A673 (cell line): ENCODE measurements around the gene PRR15L. TPM values are rescaled to one million over a fixed set of nuclear protein-coding genes. Genes with fewer than 3 reads are reported as not detected.

Experiments used
- BruUV-seq: library from RNA; stranded (reverse); fragments of 400-500 nt; replicated peaks from 2 replicates; lab custom pipeline; 2021; lab: Mats Ljungman, UMichigan
- CTCF ChIA-PET: fragments of 300-600 bp; sonication (Branson Sonifier 250); formaldehyde crosslinking; loops from one replicate; lab custom pipeline; 2022; ENCODE audit warnings: antibody characterized with exemption; lab: Charles Lee
- POLR2A ChIA-PET: fragments of 300-600 bp; sonication (Branson Sonifier 250); formaldehyde crosslinking; loops from one replicate; lab custom pipeline; 2022; ENCODE audit warnings: antibody characterized with exemption; ENCODE audit not compliant: low non-redundant PET; lab: Charles Lee
- DNase-seq: peaks from one replicate; pipeline ENCODE4 v3.0.0-alpha.2; 2015; ENCODE audit warnings: low spot score
- H3K27ac ChIP-seq: fragments of 200-600 bp; sonication (generic); 2 replicates; pipeline ENCODE4 v1.5.1; 2016; ENCODE audit warnings: mixed run types, low read depth, mild to moderate bottlenecking, mixed read lengths, antibody characterized with exemption, low read length; ENCODE audit not compliant: poor library complexity, severe bottlenecking
- H3K27me3 ChIP-seq: fragments of 200-600 bp; sonication (generic); replicated peaks from 2 replicates; pipeline ENCODE4 v1.6.1; 2017; ENCODE audit warnings: mixed run types, low read depth, mild to moderate bottlenecking, mixed read lengths, antibody characterized with exemption, low read length; ENCODE audit not compliant: insufficient read depth, poor library complexity
- H3K36me3 ChIP-seq: fragments of 200-600 bp; sonication (generic); 2 replicates; pipeline ENCODE4 v1.6.1; 2016; ENCODE audit warnings: mixed run types, mild to moderate bottlenecking, mixed read lengths, antibody characterized with exemption, low read length; ENCODE audit not compliant: insufficient read depth, poor library complexity, severe bottlenecking
- H3K4me1 ChIP-seq: fragments of 200-600 bp; sonication (generic); 2 replicates; pipeline ENCODE4 v1.6.1; 2017; ENCODE audit warnings: mixed run types, mild to moderate bottlenecking, mixed read lengths, antibody characterized with exemption, low read length; ENCODE audit not compliant: insufficient read depth, poor library complexity, severe bottlenecking
- H3K4me3 ChIP-seq: fragments of 200-600 bp; sonication (generic); 2 replicates; pipeline ENCODE4 v1.5.1; 2016; ENCODE audit warnings: low read depth, mixed run types, mild to moderate bottlenecking, mixed read lengths, low read length; ENCODE audit not compliant: poor library complexity, severe bottlenecking
- H3K9me3 ChIP-seq: fragments of 200-600 bp; sonication (generic); 2 replicates; pipeline ENCODE4 v1.6.1; 2016; ENCODE audit warnings: mixed run types, low read depth, mild to moderate bottlenecking, mixed read lengths, antibody characterized with exemption, low read length; ENCODE audit not compliant: poor library complexity, severe bottlenecking
- EZH2 ChIP-seq: fragments of 200-600 bp; sonication (generic); IDR thresholded peaks from 2 replicates; pipeline ENCODE4 v1.6.1; 2017; ENCODE audit warnings: borderline replicate concordance, low read depth, mild to moderate bottlenecking, mixed read lengths, antibody characterized with exemption, low read length; ENCODE audit not compliant: poor library complexity, severe bottlenecking
- intact Hi-C: fragments of 100-400 bp; cut with micrococcal nuclease; formaldehyde crosslinking; loops from one replicate; pipeline ENCODE4 v1.10.0; 2022; ENCODE audit not compliant: unreplicated experiment
- total RNA-seq: library from RNA; stranded (reverse); gene quantifications from 2 replicates; pipeline ENCODE4 v1.2.3, GENCODE V29; 2021
- TF ChIP-seq, protein P1 (sequence below): fragments of 300-800, 200-600 bp; sonication (generic); conservative IDR thresholded peaks from 2 replicates; pipeline ENCODE4 v1.5.1; 2017; ENCODE audit warnings: low read depth, mild to moderate bottlenecking, antibody characterized with exemption, low read length, moderate library complexity, mixed read lengths

The PRR15L gene
- total RNA-seq, 1 experiment from 2014 or later: not detected

DNA sequence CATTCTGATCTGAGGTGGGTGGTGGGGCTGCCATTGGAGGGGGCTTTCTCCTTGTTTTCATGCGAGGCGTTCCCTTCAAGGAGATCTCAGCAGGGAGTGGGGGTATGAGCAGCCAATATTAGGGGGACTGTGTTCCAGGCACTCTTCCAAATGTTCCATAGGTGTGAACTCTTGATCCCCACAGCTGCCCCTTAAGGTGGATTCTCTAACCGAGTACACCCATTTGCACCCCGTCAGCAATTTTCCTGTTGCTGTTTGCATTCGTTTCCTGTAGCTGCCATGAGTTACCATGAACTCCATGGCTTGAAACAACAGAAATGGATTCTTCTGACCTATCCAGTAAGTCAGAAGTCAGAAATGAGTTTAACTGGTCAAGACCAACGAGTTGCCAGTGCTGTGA, 3.7 kb upstream of the PRR15L start:
- ChIA-PET CTCF (interaction anchor here (0.6 kb wide), 1 partner anchor 18 kb away, joined by 6 read pairs; no protein-coding TSS in a partner anchor), POLR2A (no interaction called here)
- Histone ChIP-seq H3K27ac (no peak overlapping the region), H3K4me3 (no peak overlapping the region), H3K9me3 (no peaks in the 10 kb centered on the region), H3K36me3 (no peaks in the 10 kb centered on the region), H3K4me1 (peaks cover 13% of the 10 kb centered on the region), H3K27me3 (no peaks in the 10 kb centered on the region)
- BruUV-seq: no TSS peak
- intact Hi-C loops: no loop called here
- no peak for DNase-seq
- TF ChIP-seq EZH2: no peak
- TF ChIP-seq, protein P1, sequence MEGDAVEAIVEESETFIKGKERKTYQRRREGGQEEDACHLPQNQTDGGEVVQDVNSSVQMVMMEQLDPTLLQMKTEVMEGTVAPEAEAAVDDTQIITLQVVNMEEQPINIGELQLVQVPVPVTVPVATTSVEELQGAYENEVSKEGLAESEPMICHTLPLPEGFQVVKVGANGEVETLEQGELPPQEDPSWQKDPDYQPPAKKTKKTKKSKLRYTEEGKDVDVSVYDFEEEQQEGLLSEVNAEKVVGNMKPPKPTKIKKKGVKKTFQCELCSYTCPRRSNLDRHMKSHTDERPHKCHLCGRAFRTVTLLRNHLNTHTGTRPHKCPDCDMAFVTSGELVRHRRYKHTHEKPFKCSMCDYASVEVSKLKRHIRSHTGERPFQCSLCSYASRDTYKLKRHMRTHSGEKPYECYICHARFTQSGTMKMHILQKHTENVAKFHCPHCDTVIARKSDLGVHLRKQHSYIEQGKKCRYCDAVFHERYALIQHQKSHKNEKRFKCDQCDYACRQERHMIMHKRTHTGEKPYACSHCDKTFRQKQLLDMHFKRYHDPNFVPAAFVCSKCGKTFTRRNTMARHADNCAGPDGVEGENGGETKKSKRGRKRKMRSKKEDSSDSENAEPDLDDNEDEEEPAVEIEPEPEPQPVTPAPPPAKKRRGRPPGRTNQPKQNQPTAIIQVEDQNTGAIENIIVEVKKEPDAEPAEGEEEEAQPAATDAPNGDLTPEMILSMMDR: no peak

DNA sequence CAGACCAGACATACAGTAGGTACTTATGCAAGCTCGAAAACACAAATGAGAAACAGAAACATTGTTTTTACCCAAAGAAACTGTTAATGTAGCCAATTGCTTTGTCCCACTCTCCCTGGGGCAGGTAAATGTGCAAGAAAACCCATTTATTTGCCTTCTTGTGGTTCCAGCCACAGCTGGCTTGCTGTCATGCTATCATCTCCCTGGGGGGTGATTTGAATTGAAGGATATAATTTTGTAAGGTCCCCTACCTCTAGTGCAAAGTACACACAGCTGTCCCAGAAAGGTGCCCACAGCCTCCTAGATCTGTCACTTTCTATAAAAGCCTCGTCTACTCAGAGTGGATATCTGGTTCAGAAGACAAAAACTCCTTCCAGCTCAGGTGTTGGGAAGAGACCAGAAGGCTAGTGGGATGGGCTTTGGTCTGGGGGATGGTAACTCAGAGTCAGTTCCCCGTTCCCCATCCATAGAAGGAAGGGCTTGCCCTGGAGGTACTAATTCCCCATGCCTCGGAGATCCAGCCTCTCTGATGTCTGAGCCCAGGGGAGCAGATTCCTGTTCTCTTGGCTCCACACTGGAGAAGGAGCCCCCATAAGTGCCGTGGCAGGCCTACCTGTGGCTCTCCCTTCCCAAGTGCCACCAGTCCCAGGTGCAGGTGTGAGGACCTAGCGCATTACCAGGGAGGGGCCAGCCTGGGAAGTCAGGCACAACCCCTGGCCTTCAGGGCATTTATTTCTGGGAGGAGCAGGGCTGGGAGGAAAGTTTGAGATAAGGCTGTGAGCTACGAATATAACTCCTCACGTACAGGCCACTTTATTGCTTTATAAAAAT, 2.4 kb upstream of the PRR15L start:
- ChIA-PET POLR2A (no interaction called here), CTCF (interaction anchor here (0.7 kb wide), 1 partner anchor 11 kb away, joined by 3 read pairs; the partner anchor contains the start of gene CDK5RAP3)
- no TSS peak for BruUV-seq
- TF ChIP-seq EZH2: no peak
- TF ChIP-seq, protein P1: no peak
- DNase-seq: no peak
- intact Hi-C loops: no loop called here
- Histone ChIP-seq H3K4me3 (no peak overlapping the region), H3K27me3 (no peaks in the 10 kb centered on the region), H3K4me1 (peaks cover 13% of the 10 kb centered on the region), H3K9me3 (no peaks in the 10 kb centered on the region), H3K36me3 (no peaks in the 10 kb centered on the region), H3K27ac (no peak overlapping the region)

DNA sequence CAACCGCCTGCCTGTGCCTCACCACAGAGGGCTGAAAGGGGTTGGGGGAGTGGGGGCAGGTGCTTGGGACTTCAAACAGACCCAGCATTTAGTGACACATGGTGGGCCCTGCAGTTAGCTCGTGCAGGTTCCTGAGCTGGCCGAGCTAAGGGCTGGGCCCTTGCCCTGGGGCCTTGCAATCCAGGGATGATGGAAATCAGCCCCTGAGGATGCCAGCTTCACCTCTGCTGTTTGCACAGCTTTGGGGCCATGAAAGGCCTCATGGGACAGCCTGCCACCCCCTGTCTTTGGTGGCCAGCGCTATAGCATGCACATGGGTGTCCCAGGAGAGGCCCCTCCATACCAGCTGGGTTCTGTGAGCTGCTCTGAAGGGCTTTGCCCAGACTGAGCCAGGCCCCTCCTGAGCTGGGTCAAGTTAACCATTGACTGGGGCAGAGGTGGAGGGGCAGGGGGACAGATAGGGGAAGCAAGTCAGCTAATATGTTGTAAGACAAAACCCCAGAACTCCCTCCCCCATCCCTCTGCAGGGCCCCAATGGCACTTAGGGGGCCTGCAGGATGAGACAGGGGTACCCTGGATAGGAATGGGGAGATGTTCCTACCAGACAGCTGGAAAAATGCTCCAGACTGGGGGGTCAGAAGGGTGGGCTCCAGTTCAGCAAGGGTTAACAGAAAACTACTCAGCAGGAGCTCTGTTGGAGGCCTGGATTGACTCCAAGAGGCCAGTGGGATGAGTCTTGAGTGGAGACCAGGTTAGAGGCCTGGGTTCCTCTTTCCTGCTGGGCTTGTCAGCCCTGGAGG, 692 bp downstream of the PRR15L start:
- ChIA-PET POLR2A (no interaction called here), CTCF (interaction anchor here (1.9 kb wide), 1 partner anchor 10 kb away, joined by 7 read pairs; no protein-coding TSS in a partner anchor)
- Histone ChIP-seq H3K9me3 (no peaks in the 10 kb centered on the region), H3K27me3 (no peaks in the 10 kb centered on the region), H3K27ac (no peak overlapping the region), H3K4me1 (peaks cover 13% of the 10 kb centered on the region), H3K36me3 (no peaks in the 10 kb centered on the region), H3K4me3 (no peak overlapping the region)
- TF ChIP-seq, protein P1: no peak
- TF ChIP-seq EZH2: no peak
- BruUV-seq: no TSS peak
- DNase-seq: no peak
- intact Hi-C loops: no loop called here
